NCI-H1417 (cell line): ENCODE data around the gene RAP1GAP.
A peak's percentile ranks its signal among the peaks of the same experiment; 100 is the strongest.

Experiments used
- DNase-seq, 3 experiments: peaks; one replicate each; lab custom pipeline; 2025; lab: John Stamatoyannopoulos, UW

RAP1GAP gene

GRCh38 chr1:21625390-21626190, 43.6 kb downstream of the RAP1GAP start:
- peak in 1 of 3 experiments; percentile 3 for DNase-seq

GRCh38 chr1:21624571-21625389, 44.4 kb downstream of the RAP1GAP start:
- no peak for DNase-seq

- DNase-seq, result peak in 2 of 3 experiments; percentile 70 to 86
Observed at GRCh38 chr1:21623410-21623961, 45.7 kb downstream of the RAP1GAP start.

DNA sequence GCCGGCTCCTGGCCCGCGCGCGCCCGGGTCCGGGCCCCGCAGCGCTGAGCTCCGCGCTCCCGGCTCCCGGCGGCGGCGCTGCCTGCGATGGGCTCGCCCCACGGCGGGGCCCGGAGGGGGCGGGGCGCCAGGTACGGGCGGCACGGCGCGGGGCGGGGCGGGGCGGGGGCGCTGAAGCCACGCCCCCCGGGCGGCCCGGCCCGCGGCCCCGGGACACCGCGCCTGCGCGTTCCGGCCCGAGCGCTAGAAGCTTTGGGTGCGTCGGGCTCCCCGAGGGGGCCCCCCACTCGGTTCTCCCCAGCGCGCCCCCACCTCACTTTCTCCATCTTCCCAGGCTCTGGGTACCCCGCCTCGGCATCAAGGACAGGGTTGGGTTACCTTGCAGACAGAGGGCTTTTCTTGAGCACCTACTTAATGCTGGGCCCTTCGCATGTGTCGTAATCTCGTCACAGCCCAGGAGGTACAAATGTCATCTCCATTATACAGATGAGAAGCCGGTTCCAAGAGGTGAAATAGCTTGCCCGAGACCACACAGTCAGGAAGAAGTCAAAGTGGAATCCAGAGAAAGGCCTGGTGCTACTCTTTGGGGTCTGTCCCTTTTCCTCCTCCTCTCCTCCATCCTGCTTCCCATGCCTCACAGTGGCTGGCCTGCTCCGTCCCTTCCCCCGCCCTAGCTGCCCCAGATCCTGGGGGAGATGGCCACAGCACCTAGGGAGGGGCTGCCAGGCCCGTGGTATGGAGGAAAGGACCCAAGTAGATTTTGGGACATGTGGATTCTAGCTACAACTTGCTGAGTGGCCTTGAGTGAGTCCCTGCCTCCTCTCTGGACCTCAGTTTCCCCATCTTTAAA, 46.5 kb downstream of the RAP1GAP start:
- DNase-seq, result no peak

DNA sequence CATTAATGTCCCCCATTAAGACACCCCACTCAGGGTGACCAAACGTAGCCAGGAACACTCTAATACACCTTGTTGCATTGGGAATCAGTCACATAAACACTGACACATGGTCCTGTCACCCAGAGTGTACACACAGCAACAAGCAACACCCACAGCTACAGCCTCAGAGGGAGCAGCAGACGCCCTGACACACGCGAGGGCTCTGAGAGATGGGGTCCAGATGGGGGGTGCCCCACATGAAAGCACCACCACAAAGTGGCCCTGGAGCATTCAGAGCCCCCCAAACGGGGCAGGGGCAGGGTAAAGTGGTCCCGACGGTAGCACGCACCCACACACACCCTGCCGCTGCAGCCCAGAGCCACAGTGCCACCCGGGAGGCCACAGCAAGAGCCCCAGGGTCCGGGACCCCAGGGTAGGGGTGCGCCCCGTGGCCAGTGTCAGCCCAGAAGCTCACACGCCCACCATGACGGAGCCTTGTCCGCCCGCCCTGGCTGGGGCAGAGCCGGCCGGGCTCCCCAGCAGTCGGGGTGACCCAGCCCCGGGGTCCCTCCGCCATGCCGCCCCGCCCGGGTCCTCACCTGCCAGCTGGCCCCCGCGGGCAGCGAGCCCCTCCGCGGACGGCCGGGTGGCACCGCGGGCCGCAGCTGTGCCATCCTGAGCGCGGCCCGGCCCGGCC, 47.3 kb downstream of the RAP1GAP start:
- no peak for DNase-seq

- DNase-seq, result no peak
Observed at GRCh38 chr1:21621051-21621450, 48.1 kb downstream of the RAP1GAP start.

GRCh38 chr1:21620496-21620895, 48.7 kb downstream of the RAP1GAP start:
- DNase-seq, result peak in 1 of 3 experiments; percentile 23

GRCh38 chr1:21620011-21620410, 49.1 kb downstream of the RAP1GAP start:
- DNase-seq, result peak in 1 of 3 experiments; percentile 23

GRCh38 chr1:21619375-21619947, 49.7 kb downstream of the RAP1GAP start:
- DNase-seq, result no peak

GRCh38 chr1:21618561-21619374, 50.4 kb downstream of the RAP1GAP start:
- no peak for DNase-seq

DNA sequence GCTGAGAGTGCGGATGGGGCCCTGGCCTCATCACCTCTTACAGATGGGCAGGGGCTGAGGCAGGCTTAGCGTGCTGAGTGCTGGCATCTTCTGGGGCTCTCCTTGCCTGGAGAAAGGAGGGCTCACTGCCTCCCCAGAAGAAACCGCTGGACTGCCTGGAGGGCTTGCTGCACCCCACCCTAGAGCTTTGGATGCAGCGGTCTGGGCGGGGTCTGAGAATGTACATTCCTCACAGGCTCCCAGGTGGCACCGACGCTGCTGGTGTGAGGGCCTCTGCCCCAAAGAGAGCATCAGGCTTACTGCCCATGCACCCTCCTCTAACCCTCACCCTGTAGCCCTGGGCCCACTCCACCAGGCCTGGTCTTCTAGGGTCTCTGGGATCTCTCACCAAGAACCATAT, 51.1 kb downstream of the RAP1GAP start:
- no peak for DNase-seq

GRCh38 chr1:21617126-21617738, 51.9 kb downstream of the RAP1GAP start:
- no peak for DNase-seq

DNA sequence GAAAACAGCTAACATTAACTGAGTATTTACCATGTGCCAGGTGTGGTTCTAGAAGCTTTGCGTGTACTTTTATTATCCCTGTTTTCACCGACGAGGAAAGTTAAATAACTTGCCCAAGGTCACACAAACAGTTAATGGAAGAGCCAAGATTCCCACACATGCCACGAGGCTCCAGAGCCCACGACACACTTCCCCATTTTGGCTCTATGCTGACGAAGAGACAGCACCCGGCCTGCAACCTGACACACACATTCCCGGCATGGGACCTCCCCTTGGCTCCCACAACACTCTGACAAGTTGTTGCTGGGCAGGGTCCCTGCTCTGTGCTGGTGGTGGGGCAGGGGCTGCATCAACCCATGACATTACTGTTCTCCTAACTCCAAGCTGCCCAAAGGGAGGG, 52.8 kb downstream of the RAP1GAP start:
- no peak for DNase-seq

GRCh38 chr1:21614419-21615115, 54.6 kb downstream of the RAP1GAP start:
- DNase-seq, result no peak

DNA sequence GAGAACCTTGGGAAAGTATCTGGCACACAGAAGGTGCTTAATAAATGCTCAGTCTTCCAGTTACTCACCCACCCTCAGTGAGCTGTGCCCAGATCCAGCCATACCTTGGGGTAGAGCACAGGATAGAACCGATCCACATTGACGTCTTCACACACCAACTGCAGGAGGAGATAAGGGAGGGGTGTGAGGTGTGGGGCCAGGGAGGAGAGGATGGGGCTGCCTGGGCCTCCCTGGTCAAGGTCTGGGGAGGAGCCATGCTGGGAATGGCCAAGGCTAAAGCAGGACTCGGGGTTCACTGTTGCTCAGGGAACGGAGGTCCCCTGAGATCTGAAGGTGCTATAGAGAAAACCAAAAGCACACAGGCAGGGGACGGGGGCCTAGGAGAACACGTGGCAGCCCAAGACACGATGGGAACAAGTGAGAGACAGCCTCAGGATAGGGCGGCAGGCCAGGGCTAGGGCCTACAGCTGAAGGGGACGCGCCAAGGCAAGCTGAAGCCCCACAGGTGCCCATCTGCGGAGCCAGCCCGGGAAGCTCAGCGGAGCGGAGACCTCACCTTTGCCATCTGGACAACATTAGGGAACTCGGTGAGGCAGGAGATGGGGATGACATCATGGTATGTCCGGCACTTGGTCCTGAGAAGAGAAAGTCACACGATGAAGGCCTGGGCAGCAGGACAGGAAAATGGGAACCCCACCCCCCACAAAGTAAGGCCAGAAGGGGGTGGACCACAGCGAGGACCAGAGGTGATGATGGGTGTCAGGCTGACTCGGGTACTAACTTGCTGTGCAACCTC, 55.9 kb downstream of the RAP1GAP start:
- DNase-seq, result no peak

- no peak for DNase-seq
Observed at GRCh38 chr1:21612057-21612456, 57.1 kb downstream of the RAP1GAP start.

GRCh38 chr1:21610989-21611785, 58.0 kb downstream of the RAP1GAP start:
- no peak for DNase-seq
